ENCODE measurements around the gene STX18. TPM values are rescaled to one million over a fixed set of nuclear protein-coding genes. Genes with fewer than 3 reads are reported as not detected.

Gene STX18
- total RNA-seq, 2 donors from 2014 or later, result 24.1 to 33.5 TPM

GRCh38 chr4:4494882-4495281 is 47.0 kb downstream of the STX18 start:
- H3K4me1 ChIP-seq (replicated peaks), result no peaks in the 10 kb centered on the region

DNA sequence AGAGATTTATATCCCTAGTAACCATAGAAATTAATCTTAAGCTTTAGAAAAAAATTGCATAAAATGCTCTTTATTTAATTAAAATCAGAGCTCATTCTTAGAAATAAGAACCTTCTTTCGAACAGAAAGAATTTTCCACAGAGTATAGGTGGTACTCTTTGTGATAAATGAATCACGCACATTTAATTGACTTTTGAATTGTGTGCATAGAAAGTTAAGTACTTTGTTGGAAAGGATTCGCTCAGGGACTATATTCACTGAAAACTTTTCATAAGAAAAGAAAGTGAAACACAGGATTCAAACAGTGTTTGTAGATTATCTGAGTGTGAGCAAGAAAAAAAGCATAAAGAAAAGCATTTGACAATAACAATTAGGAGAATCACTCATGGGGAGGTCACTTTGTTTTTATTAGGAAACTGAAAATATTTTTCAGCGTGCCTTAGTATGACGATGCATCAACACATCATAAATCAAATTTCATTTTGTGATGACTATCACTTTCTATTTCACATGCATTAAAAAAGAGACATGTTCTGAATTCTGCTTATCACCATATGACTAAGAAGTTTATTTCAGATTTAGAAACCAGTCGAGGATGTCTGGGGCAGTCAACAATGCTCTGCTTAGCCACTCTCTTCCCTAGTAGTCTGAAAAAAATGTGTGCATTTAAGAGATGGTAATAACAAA is 49.5 kb downstream of the STX18 start:
- H3K27me3 ChIP-seq (replicated peaks; ENCODE audit: insufficient read depth), result no peaks in the 10 kb centered on the region
- no peak overlapping the region for H3K27ac ChIP-seq
- intact Hi-C loops (cut with DNase I), result loop anchor here (5.0 kb wide), 1 partner anchor 370 kb away; no protein-coding TSS in a partner anchor
- no peak for DNase-seq (ENCODE audit: low spot score)
- no peaks in the 10 kb centered on the region for H3K4me1 ChIP-seq (replicated peaks)
- H3K36me3 ChIP-seq, result no peaks in the 10 kb centered on the region
- H3K9me3 ChIP-seq, result no peaks in the 10 kb centered on the region
- WGBS, result 46% methylated on average over 6 of the region's 6 CpGs
- TF ChIP-seq POLR2A (IDR thresholded peaks at IDR 0.05), result no peak
- TF ChIP-seq, protein P1, sequence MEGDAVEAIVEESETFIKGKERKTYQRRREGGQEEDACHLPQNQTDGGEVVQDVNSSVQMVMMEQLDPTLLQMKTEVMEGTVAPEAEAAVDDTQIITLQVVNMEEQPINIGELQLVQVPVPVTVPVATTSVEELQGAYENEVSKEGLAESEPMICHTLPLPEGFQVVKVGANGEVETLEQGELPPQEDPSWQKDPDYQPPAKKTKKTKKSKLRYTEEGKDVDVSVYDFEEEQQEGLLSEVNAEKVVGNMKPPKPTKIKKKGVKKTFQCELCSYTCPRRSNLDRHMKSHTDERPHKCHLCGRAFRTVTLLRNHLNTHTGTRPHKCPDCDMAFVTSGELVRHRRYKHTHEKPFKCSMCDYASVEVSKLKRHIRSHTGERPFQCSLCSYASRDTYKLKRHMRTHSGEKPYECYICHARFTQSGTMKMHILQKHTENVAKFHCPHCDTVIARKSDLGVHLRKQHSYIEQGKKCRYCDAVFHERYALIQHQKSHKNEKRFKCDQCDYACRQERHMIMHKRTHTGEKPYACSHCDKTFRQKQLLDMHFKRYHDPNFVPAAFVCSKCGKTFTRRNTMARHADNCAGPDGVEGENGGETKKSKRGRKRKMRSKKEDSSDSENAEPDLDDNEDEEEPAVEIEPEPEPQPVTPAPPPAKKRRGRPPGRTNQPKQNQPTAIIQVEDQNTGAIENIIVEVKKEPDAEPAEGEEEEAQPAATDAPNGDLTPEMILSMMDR (IDR thresholded peaks at IDR 0.05), result no peak
- no peak for TF ChIP-seq POLR2AphosphoS5 (IDR thresholded peaks at IDR 0.05)
- H3K4me3 ChIP-seq, result no peak overlapping the region

More at GRCh38 chr4:4494882-4495281, 47.0 kb downstream of the STX18 start:
- DNase-seq (ENCODE audit: low spot score), result no peak
- Histone ChIP-seq H3K27me3 (replicated peaks; ENCODE audit: insufficient read depth) (no peaks in the 10 kb centered on the region), H3K4me3 (no peak overlapping the region), H3K27ac (no peak overlapping the region), H3K36me3 (no peaks in the 10 kb centered on the region), H3K9me3 (no peaks in the 10 kb centered on the region)
- intact Hi-C loops (cut with DNase I), result loop anchor here (5.0 kb wide), 1 partner anchor 367 kb away; no protein-coding TSS in a partner anchor
- TF ChIP-seq POLR2A (IDR thresholded peaks at IDR 0.05) (no peak), POLR2AphosphoS5 (IDR thresholded peaks at IDR 0.05) (no peak)
- TF ChIP-seq, protein P1 (IDR thresholded peaks at IDR 0.05), result no peak

DNA sequence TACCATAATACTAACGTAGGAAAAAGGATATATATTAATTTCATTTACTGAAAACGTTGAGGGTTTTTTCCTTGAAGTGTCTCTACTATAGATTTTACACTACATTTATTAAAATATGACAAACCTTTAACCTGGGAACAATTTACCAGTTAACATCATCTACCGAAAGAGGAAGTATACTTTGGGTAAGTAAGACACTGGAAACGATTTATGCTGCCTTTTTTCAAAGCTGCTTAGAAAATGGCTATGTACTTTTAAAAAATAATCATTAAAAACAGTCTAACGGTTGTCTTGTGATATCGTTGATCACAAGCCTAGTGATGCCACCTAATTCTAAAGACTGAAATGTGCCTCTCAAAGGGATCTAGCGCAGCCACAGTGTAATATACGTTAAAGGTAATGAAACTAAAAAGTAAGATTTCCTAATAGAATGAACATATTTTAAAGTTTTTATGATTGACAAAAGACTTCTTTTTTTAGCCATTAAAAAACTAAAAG is 50.4 kb downstream of the STX18 start:
- WGBS, result 84% methylated on average over 8 of the region's 8 CpGs
- Histone ChIP-seq H3K4me3 (no peak overlapping the region), H3K27me3 (replicated peaks; ENCODE audit: insufficient read depth) (no peaks in the 10 kb centered on the region), H3K27ac (no peak overlapping the region), H3K36me3 (no peaks in the 10 kb centered on the region), H3K4me1 (replicated peaks) (no peaks in the 10 kb centered on the region), H3K9me3 (no peaks in the 10 kb centered on the region)
- intact Hi-C loops (cut with DNase I), result loop anchor here (5.0 kb wide), 1 partner anchor 371 kb away; no protein-coding TSS in a partner anchor
- no peak for DNase-seq (ENCODE audit: low spot score)
- TF ChIP-seq, protein P1 (IDR thresholded peaks at IDR 0.05), result no peak
- TF ChIP-seq POLR2AphosphoS5 (IDR thresholded peaks at IDR 0.05), result no peak
- TF ChIP-seq POLR2A (IDR thresholded peaks at IDR 0.05), result no peak

- H3K4me1 ChIP-seq (replicated peaks), result no peaks in the 10 kb centered on the region
- no peak overlapping the region for H3K27ac ChIP-seq
- no peaks in the 10 kb centered on the region for H3K27me3 ChIP-seq (replicated peaks; ENCODE audit: insufficient read depth)
- no peak for DNase-seq (ENCODE audit: low spot score)
- TF ChIP-seq, protein P1 (IDR thresholded peaks at IDR 0.05), result no peak
- no peak for TF ChIP-seq POLR2AphosphoS5 (IDR thresholded peaks at IDR 0.05)
- TF ChIP-seq POLR2A (IDR thresholded peaks at IDR 0.05), result no peak
- H3K4me3 ChIP-seq, result no peak overlapping the region
- H3K9me3 ChIP-seq, result no peaks in the 10 kb centered on the region
- WGBS, result 63% methylated on average over 5 of the region's 5 CpGs
- no peaks in the 10 kb centered on the region for H3K36me3 ChIP-seq
- intact Hi-C loops (cut with DNase I), result loop anchor here (5.0 kb wide), 1 partner anchor 371 kb away; no protein-coding TSS in a partner anchor
These were observed 51.0 kb downstream of the STX18 start for GRCh38 chr4:4490816-4491215.

GRCh38 chr4:4490041-4490440 is 51.8 kb downstream of the STX18 start:
- TF ChIP-seq POLR2AphosphoS5 (IDR thresholded peaks at IDR 0.05) (no peak), POLR2A (IDR thresholded peaks at IDR 0.05) (no peak)
- TF ChIP-seq, protein P1 (IDR thresholded peaks at IDR 0.05), result no peak
- Histone ChIP-seq H3K27me3 (replicated peaks; ENCODE audit: insufficient read depth) (no peaks in the 10 kb centered on the region), H3K36me3 (no peaks in the 10 kb centered on the region), H3K4me1 (replicated peaks) (no peaks in the 10 kb centered on the region), H3K27ac (no peak overlapping the region), H3K4me3 (no peak overlapping the region), H3K9me3 (no peaks in the 10 kb centered on the region)
- no peak for DNase-seq (ENCODE audit: low spot score)
- 88% methylated on average over 3 of the region's 3 CpGs for WGBS
- intact Hi-C loops (cut with DNase I), result loop anchor here (5.0 kb wide), 1 partner anchor 372 kb away; no protein-coding TSS in a partner anchor

Measured in prostate gland (tissue), 2 donors.